Measurements from ENCODE around the gene XRCC3.

- TF ChIP-seq TAF1 (IDR thresholded peaks at IDR 0.05; ENCODE audit: borderline replicate concordance, low read depth, low read length) (no peak), CTCF (IDR thresholded peaks at IDR 0.05 in 2 of 3, conservative IDR thresholded peaks at IDR 0.05 in 1 of 3; ENCODE audit: control insufficient read depth in 2 of 3, extremely low read depth in 1 of 3, insufficient read depth in 1 of 3, low read depth in 3 of 3, low read length in 3 of 3) (no peak), POLR2A (IDR thresholded peaks at IDR 0.05; ENCODE audit: low read depth, low read length) (no peak; the same call in 1 of the 2 replicates), POU2F2 (IDR thresholded peaks at IDR 0.05; ENCODE audit: borderline replicate concordance, low read depth, low read length) (no peak)
Observed at GRCh38 chr14:103705118-103705503, 10.1 kb downstream of the XRCC3 start.
